Activated T-cell treated with anti-CD3 and anti-CD28 coated beads for 4 hours (primary cell): ENCODE results near the gene SPOCK2.
A peak's percentile ranks its signal among the peaks of the same experiment; 100 is the strongest.
"Not testable (repeated sequence)": the region's sequence is repeated elsewhere in the genome, so short reads cannot be mapped to it uniquely, and the experiment has no call there.

Experiments used
- DNase-seq: peaks from one replicate; pipeline ENCODE4 v3.0.0-alpha.2; 2020

SPOCK2 gene

GRCh38 chr10:72050873-72051272 lies 37.5 kb downstream of the SPOCK2 start:
- no peak for DNase-seq

- DNase-seq = no peak
Measured at GRCh38 chr10:72049969-72050781, 38.2 kb downstream of the SPOCK2 start.

GRCh38 chr10:72049472-72049871 lies 38.9 kb downstream of the SPOCK2 start:
- DNase-seq = no peak

GRCh38 chr10:72048450-72049124 lies 39.8 kb downstream of the SPOCK2 start:
- DNase-seq = peak; percentile 88

- no peak for DNase-seq
Measured at GRCh38 chr10:72045586-72045985, 42.8 kb downstream of the SPOCK2 start.

GRCh38 chr10:72044417-72045041 lies 43.8 kb downstream of the SPOCK2 start:
- DNase-seq = no peak

GRCh38 chr10:72043016-72043834 lies 45.1 kb downstream of the SPOCK2 start:
- DNase-seq = no peak

GRCh38 chr10:72041491-72041890 lies 46.9 kb downstream of the SPOCK2 start:
- DNase-seq = no peak

GRCh38 chr10:72039377-72039776 lies 49.0 kb downstream of the SPOCK2 start:
- no peak for DNase-seq

- DNase-seq = no peak
Measured at GRCh38 chr10:72038458-72039001, 49.8 kb downstream of the SPOCK2 start.

- DNase-seq = no peak
Measured at GRCh38 chr10:72037811-72038210, 50.5 kb downstream of the SPOCK2 start.

GRCh38 chr10:72037266-72037665 lies 51.1 kb downstream of the SPOCK2 start:
- no peak for DNase-seq

GRCh38 chr10:72035252-72035887 lies 53.0 kb downstream of the SPOCK2 start:
- no peak for DNase-seq

GRCh38 chr10:72034761-72035160 lies 53.6 kb downstream of the SPOCK2 start:
- DNase-seq = no peak

- DNase-seq = no peak
Measured at GRCh38 chr10:72034040-72034499, 54.3 kb downstream of the SPOCK2 start.

GRCh38 chr10:72032409-72033162 lies 55.8 kb downstream of the SPOCK2 start:
- not testable (repeated sequence) for DNase-seq

- DNase-seq = no peak
Measured at GRCh38 chr10:72031706-72032105, 56.6 kb downstream of the SPOCK2 start.

GRCh38 chr10:72030762-72031543 lies 57.4 kb downstream of the SPOCK2 start:
- no peak for DNase-seq

- no peak for DNase-seq
Measured at GRCh38 chr10:72029414-72029813, 58.9 kb downstream of the SPOCK2 start.

GRCh38 chr10:72027498-72027897 lies 60.9 kb downstream of the SPOCK2 start:
- no peak for DNase-seq
